Measurements from ENCODE around the gene KCNMA1.

- TF ChIP-seq CTCF (IDR thresholded peaks at IDR 0.05; ENCODE audit: poor library complexity, severe bottlenecking) (no peak), POLR2AphosphoS5 (IDR thresholded peaks at IDR 0.05) (no peak), EP300 (conservative IDR thresholded peaks at IDR 0.05; ENCODE audit: poor library complexity, severe bottlenecking) (no peak), RAD21 (conservative IDR thresholded peaks at IDR 0.05) (no peak), EZH2 (IDR thresholded peaks at IDR 0.05; ENCODE audit: borderline replicate concordance, insufficient read depth, low read length, poor library complexity, severe bottlenecking) (no peak)
These were observed 135.8 kb downstream of the KCNMA1 start for GRCh38 chr10:77501846-77502261.

Data from neural cell (in vitro differentiated cells).